ENCODE results near the gene LYPD6. TPM values are rescaled to one million over a fixed set of nuclear protein-coding genes. Genes with fewer than 3 reads are reported as not detected.
A peak's percentile ranks its signal among the peaks of the same experiment; 100 is the strongest.

The LYPD6 gene
- total RNA-seq, 1 donor: 4.3 TPM

- peak; percentile 79 for DNase-seq (ENCODE audit: low read depth)
- no peak overlapping the region for H3K4me3 ChIP-seq (ENCODE audit: low read depth, low read length)
- no peak for TF ChIP-seq CTCF (IDR thresholded peaks at IDR 0.05; ENCODE audit: insufficient read depth, low read depth, low read length)
These were observed 152.7 kb downstream of the LYPD6 start for GRCh38 chr2:149483004-149483605.

GRCh38 chr2:149486664-149487063 is 156.3 kb downstream of the LYPD6 start:
- DNase-seq (ENCODE audit: low read depth): no peak
- TF ChIP-seq CTCF (IDR thresholded peaks at IDR 0.05; ENCODE audit: insufficient read depth, low read depth, low read length): no peak
- no peak overlapping the region for H3K4me3 ChIP-seq (ENCODE audit: low read depth, low read length)

- DNase-seq (ENCODE audit: low read depth): peak; percentile 13
- peak; percentile 28 for TF ChIP-seq CTCF (IDR thresholded peaks at IDR 0.05; ENCODE audit: insufficient read depth, low read depth, low read length)
- no peak overlapping the region for H3K4me3 ChIP-seq (ENCODE audit: low read depth, low read length)
These were observed 156.8 kb downstream of the LYPD6 start for GRCh38 chr2:149487189-149487588.

GRCh38 chr2:149488706-149489440 is 158.5 kb downstream of the LYPD6 start:
- no peak for DNase-seq (ENCODE audit: low read depth)
- TF ChIP-seq CTCF (IDR thresholded peaks at IDR 0.05; ENCODE audit: insufficient read depth, low read depth, low read length): no peak
- H3K4me3 ChIP-seq (ENCODE audit: low read depth, low read length): no peak overlapping the region

GRCh38 chr2:149489452-149489851 is 159.1 kb downstream of the LYPD6 start:
- DNase-seq (ENCODE audit: low read depth): no peak
- no peak for TF ChIP-seq CTCF (IDR thresholded peaks at IDR 0.05; ENCODE audit: insufficient read depth, low read depth, low read length)
- no peak overlapping the region for H3K4me3 ChIP-seq (ENCODE audit: low read depth, low read length)

- DNase-seq (ENCODE audit: low read depth): peak; percentile 56
These were observed 159.9 kb downstream of the LYPD6 start for GRCh38 chr2:149490296-149490695.

More at GRCh38 chr2:149490296-149490695, 159.9 kb downstream of the LYPD6 start:
- TF ChIP-seq CTCF (IDR thresholded peaks at IDR 0.05; ENCODE audit: insufficient read depth, low read depth, low read length): peak; percentile 40
- H3K4me3 ChIP-seq (ENCODE audit: low read depth, low read length): no peak overlapping the region

Data from fibroblast of villous mesenchyme (primary cell).